Embryonic facial prominence (tissue), 1 donor: ENCODE data around the gene RYR2.
"Not testable (repeated sequence)": the region's sequence is repeated elsewhere in the genome, so short reads cannot be mapped to it uniquely, and the experiment has no call there.

Source experiments
- DNase-seq: peaks from one replicate; pipeline ENCODE4 v3.0.0-alpha.2; 2016; ENCODE audit errors: extremely low spot score

Gene RYR2

DNA sequence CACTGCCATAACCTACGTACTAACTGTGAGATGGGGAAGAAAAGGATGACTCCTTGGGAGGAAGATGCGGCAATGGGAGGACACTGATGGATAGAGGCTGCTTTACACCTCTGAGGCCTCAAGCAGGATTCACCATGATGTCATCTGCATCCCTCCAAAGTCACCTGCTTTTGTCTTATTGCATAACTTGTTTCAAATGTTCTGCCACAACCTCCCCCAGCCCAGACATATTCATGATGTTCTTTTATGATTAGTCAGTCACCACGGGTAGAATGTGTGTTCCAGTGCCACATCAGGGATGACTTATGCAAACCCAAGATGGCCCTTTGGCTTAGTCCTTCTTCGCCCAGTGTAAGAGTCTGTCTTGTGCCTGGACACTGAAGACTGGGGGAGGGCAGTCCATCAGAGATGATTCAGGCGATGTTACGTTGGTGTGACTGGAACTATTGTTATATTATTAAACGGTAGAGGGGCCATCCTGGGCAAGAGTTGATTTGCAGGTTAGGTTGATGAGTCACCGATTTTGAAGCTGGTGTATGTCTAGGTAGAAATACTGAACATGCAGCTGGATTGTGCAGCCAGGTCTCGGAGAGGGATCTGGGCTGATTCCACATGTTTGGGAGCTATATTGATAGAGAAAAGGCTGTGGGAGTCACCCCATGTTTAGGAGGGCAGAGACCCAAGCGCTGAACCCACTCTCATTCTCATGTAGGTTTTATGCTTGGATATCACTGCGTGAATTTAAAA lies 32.6 kb downstream of the RYR2 start:
- DNase-seq, result no peak

DNA sequence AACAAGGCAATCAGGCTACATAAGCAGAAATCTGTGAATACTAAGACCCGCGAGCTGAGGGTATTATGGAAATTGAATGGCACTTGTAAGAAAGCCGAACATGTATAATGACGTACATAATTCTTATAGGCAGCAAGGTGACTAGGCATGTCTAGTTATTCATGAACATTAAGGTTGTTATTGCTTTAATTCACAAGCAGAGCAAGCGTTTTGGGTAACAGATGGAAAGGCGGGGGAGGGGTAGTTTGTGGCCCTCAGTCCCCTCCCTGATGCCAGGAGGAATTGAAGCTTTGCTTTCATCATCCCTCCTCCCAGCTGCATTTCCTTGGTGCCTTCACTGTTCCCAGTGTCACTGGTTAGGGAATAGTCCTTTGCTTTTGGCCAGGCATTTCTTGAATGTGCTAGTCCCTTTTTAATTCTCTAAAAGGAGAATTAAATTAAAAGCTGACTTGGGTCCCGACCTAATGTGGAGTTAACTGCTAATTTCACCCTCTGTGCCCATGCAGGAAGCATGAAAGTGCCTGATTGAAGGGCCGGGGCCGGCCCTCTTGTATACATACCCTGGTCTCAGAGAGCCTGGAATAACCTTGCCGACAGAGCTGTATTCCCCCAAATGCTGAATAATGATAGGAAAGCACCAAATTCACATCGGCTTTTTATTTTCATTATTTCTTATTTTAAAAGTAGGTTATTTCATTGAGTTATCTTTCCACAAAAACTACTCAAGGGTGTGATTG lies 42.5 kb downstream of the RYR2 start:
- DNase-seq, result no peak

DNA sequence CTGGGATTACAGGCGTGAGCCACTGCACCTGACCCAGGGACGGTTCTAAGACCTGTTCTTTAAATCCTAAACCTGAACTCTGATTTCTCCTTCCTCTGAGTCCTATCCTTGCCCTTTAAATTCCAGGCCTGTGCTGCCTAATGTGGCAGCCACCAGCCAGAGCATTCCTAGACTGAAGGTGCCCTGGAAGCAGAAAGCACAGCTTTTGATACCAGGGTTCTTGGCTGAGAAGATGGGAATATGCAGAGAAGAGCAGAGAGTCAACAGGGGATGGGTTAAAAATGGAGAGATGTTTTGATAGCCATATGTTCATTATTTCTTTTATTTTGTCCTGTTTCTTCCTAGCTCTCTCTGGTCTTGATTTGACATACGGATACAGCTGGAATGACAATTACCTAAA lies 49.7 kb downstream of the RYR2 start:
- no peak for DNase-seq

DNA sequence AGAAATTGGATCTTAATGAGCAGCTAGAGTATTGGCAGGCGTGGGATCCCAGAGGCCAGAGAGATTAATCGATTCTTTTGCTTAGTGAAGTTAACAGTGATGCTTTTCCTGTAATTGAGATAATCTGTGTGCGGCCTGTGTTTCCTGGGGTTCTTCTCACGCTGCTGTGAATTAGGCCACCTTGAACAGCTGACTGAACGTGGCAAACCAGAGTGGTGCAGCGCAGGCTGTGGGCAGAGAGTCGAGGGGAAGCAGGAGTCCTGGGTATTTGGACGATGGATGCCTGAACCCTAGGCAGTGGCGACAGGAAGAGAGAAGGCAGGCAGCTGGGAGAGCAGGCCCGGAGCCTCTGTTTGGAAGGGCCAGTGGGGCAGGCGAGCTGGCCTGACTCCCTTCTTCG lies 51.7 kb downstream of the RYR2 start:
- no peak for DNase-seq

DNA sequence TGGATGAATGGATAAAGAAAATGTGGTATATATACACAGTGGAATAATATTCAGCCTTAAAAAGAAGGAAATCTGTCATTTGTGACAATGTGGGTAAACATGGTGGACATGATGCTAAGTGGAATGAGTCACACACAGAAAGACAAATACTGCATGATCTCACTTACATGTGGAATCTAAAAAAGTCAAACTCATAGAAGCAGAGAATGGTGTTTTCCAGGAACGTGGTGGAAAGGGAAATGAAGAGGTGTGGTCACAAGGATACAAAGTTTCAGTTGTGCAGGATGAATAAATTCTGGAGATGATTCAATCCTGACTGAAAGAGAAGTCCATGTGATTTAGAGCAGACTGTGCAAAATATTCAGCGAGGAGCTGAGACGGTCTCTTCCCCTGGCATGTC lies 56.6 kb downstream of the RYR2 start:
- DNase-seq, result no peak

DNA sequence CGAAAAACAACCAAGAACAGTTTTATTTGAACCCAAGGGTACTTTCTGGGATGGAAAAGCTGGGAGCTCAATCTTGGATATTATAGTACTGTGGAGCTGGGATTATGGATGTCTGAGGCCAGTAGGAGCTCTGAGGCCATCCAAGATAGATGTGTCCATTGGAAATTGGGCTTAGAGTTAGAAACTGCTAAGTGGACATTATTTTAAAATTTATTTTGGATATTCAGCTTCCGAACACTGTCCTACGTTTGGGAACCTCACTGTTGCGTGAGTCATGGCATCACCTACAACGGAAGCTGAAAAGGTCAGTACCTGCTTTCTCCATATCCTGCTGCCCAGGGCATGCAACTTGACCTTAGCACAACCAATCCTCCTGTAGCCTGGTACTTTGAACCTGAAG lies 61.0 kb downstream of the RYR2 start:
- DNase-seq, result no peak

DNA sequence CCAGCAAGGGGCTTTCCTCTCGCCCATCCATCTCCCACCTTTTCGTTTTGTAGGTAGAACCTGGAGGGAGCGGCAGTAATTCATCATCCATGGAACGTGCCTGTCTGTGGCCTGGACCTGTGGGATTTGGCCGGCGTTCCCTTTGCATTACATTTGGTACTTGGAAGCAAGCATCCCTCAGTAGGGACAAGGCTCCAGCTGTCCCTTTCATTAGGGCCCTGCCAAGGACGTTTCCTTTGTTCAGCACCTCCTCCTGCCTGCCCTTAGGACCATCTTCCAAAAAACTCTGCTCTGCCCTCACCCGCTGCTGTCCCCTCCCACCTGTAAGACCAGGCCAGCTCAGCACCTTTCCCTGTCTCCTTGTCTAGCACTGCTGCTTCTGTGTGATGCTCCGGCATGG lies 62.1 kb downstream of the RYR2 start:
- no peak for DNase-seq

DNA sequence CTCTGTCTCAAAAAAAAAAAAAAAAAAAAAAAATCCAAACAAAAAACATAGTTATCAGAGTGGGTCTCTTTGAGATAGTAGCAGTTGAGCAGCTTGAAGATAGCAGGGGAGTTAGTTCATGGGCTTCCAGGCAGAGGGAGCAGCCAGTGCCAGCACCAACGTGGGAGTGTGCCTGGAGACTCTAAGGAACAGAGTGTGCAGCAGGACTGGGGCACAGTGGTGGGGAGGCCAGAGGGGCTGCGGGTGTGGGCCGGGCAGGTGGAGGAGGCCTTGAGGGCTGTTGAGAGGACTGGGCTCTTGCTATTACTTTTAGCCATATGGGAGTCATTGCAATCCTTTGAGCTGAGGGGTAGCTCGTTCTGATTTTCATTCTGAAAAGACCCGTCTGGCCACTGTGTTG lies 63.8 kb downstream of the RYR2 start:
- DNase-seq, result no peak

DNA sequence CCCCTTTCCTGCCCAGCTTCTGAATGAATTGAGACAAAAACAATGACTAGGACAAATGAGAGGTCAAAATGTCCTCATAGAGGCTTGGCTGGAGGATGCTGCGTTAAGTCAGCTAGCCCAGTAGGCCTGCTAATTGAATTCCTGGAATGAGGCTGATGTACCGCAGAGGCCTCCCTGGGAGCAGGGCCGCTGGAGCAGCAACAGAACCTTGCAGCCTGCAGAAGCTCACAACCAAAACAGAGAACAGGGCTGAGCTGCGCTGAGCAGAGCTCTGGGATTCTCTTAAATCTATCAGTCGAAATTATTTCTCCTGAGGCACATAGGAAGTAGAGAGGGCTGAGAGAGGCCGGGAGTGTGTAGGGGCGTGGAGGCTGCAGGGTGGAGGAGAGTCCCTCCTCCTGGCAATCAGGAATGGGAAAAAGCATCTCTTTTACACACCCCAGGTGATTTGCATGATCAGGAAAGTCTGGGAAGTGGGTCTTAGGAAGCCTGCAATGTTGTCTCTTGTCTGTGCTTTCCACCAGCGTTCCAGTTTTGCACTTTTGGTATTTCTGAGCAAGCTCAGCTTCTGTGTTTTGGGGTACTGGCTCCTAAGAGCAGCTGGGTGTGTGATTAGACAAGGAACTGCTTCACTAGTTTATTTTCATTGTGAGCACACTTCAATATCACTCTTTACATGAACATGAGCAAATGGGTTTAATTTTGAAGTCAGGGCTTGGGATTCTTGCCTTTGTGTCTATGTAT lies 66.5 kb downstream of the RYR2 start:
- DNase-seq, result no peak

DNA sequence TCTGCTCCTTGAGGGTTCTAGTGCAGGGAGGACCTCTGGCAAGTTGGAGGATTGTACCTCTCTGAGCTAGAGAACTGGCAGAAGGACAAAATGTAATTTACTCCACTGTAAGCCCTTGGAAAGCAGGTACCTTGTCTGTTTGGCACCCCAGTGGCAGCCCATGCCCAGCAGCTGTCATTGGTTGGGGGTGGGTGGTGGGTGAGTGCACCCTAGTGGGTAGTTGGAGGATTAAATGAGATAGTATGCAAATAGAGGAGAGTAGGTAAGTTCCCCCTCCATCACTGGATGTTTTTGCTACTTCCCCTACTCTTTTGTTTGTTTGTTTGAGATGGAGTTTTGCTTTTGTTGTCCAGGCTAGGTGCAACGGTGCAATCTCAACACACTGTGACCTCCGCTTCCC lies 69.8 kb downstream of the RYR2 start:
- DNase-seq, result no peak

DNA sequence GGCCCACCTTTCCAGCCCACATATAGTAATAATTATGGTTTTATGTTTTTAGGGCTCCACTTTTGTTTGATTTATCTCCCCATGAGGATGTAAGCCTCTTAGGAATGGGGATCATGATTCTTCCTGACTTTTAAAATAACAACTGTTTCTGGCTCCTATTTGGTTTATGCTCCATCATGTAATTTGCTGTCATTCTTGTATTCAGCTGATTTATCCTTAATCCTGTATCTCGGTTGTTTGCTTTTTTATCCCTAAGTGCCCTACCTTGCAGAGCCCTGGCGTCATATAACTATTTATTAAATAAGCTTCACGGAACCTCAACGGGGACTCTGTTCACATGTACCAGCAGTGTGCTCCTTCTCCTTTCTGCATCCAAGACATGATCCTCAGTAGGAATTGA lies 70.7 kb downstream of the RYR2 start:
- no peak for DNase-seq

DNA sequence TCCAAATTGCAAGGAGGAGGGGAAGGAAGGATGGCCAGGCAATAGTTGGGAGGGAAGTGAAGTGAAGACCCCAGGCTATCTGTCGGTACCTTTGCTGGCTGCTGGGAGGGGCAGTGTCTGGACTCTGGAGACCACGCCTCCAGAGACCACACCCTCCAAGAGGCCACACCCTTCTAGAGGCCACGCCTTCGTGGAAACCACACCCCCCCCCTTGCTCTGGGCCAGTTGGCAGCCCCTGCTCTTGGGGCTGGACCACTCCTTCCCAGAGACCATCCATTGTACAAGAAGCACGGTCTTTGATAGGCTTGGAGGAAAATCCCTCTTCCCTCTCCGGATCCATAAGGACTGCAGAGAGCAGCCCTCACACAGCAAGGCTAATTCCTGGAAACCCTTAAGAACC lies 73.1 kb downstream of the RYR2 start:
- DNase-seq, result no peak

DNA sequence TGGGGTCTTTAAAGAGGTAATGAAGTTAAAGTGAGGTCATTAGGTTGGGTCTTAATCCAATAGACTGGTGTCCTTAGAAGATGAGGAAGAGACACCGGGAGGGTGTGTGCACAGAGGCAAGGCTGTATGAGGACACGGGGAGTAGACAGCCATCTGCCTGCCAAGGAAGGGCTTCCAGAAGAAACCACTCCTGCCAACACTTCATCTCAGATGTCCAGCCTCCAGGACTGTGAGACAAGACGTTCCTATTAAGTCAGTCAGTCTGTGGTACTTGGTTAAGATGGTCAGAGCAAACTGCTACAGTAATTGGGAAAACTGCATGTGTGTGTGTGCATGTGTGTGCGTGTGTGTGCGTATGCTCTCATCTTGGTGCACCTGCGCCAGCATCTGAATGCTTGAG lies 77.1 kb downstream of the RYR2 start:
- DNase-seq, result no peak

DNA sequence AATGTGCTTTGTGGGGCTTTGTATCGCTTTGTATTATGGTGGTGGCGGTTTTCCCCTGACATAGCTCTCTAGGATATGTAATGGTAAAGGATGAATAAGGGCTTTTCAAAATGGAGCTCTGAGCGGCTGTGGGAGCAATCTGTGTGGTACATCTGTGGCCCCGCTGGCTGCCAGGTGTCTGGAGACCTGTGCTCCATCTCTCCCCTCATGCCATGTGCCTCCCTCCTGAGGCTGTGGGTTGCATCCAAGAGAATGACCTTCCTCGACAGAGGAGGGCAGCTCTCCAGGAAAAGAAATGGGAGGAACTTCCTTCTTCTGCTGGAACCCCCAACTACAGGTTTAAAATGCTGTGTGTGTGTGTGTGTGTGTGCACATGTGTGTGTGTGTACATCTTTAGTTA lies 78.7 kb downstream of the RYR2 start:
- DNase-seq, result no peak

DNA sequence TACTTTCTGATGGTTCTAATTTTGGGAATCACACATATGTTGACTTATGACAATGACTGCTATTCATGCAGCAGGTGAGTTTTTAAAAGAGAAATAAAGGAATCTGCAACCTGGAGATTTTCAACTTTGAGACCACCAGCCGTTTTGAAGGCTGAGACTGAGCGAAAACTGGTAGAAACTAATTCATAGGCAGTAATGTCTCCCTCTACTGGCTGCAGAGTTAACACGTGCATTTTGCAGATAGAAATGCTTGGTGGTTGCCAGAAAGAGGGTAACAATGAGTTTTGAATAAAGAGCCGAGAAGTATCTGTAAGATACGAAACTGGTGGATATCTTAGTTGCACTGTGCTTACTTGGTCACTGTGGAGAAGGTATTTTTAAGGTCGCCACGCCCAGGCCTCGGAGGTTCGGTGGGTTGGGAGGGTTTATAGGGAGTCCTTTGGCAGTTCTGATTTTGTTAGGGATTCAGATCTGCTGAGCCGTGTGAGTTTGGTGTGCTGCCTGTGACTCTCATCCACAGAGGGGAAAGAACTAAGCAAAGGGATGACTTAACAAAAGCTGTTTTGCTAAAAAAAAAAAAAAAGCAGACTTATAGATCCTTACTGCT lies 83.0 kb downstream of the RYR2 start:
- no peak for DNase-seq

DNA sequence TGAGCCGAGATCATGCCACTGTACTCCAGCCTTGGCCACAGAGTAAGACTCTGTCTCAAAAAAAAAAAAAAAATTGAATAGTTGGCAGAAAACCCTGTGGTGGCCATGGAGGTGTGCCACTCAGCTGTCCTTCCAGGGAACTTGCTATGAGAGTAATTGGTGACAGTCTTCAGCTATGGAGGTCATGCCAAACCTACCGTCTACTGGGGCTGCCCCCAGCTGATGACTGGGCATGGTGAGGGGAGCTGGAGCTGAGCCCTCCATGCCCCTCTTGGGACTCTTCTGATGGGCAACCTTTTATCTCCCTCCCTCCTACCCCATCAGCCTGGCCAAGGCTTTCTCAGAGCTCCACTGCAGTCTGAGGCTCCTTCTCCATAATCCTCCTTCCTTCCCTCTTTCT lies 84.2 kb downstream of the RYR2 start:
- no peak for DNase-seq

DNA sequence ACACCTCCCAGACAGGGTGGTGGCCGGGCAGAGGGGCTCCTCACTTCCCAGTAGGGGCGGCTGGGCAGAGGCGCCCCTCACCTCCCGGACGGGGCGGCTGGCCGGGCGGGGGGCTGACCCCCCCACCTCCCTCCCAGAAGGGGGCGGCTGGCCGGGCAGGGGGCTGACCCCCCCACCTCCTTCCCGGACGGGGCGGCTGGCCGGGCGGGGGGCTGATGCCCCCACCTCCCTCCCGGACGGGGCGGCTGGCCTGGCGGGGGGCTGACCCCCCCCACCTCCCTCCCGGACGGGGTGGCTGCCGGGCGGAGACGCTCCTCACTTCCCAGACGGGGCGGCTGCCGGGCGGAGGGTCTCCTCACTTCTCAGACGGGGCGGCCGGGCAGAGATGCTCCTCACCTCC lies 85.3 kb downstream of the RYR2 start:
- not testable (repeated sequence) for DNase-seq

DNA sequence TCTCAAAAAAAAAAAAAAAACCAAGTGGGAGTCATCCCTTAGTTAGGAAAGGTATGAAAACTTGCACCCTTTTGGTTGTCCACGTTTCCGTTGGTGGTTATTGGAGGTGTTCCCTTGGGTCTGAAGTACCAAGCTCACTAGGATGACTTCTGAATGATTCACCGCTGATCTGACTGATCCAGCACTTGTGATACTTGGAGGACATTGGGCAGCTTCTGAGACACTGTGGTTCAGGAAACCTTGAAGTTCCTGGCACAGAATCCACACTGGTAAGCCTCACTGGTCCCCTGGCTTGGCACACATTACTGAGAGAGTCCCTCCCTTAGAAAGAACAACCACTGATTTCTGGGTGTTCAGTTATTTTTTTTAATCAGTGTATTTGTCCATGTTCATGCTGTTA lies 91.9 kb downstream of the RYR2 start:
- DNase-seq, result no peak

DNA sequence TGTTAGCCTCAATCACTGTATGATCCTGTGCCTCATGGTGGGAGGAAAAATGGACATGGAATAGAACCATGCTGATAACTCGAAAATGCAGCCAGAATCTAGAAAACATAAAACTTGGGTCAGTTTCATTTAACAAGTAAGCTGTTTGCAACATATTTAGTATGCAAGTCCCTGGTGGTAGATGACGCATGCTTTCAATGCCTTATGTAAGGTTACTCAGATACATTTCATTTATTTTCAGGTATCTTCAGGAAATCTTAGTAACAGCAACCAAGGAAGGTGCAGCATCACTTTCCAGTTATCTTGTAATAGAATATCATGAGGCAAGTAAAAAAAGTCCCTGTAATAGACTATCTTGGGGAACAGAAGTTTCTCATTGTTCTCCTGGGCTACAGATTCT lies 92.9 kb downstream of the RYR2 start:
- DNase-seq, result no peak

DNA sequence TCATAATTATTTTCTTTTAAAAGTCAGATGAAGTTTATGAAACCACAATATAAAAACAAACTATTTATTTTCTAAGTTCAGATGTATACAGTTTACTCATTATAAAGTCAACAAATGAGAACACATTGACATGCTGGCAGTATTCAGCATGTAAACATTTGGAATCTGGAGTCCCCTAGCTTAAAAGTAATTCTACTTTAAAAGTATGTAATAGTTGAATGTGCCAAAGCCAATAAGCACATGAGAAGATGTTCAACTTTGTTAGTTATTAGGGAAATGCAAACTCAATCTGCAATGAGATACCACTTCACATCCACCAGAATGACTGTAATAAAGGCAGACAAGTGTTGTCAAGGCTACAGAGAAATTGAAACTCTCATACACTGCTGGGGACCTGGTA lies 96.6 kb downstream of the RYR2 start:
- no peak for DNase-seq

DNA sequence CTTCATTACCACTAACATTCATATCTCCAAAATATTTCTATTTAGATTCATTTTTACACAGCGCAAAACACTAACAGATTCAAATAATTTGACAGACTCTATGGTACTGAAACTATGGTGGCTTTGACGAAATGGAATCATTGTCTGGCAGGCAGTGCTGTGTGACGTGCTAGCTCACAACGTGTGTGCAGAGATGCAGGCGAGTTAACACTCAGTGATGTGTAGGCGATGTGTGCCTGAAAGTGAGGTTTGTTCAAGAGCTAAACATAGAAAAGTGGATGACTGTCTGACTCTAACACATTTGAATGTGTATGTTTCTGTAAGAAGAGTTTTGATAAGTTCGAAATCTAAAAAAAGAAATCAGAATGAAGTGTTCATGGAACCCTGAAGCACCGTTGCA lies 97.7 kb downstream of the RYR2 start:
- DNase-seq, result no peak

DNA sequence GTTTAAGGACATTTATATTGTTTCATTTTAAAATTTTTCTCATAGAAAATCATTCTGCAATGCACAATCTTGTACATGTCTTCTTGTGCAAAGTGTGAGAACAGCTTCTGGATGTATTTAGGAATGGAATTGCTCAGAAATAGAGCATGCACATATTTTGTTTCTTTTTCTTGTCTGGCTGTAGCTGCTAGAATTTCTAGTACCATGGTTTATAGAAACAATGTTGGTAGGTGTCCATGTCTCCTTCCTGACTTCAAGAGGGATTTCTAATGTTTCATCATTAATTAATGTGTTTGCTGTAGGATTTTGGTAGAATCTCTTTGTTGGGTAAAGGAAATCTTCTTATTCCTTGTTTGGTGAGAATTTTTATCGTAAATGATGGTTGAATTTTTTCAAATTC lies 99.0 kb downstream of the RYR2 start:
- no peak for DNase-seq

DNA sequence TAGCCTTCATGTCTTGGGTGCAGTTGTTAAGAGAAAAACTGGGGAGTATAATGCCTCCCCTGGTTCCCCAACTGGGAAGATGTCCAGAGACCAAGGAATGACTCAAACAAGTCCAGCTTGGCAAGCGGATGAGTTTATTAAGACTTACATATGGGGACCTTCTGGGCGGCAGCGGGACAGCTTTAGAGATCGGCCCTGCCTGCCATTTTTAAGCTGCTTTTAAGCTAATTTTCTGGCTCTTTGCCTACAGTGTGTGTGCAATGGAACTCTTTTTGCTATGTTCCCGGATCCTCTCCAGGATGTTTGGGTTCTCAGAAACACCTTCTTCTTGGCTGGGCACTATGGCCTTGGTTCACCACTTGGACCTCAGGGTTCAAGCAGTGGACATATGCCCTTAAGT lies 99.5 kb downstream of the RYR2 start:
- DNase-seq, result no peak
